HG03060 (cell line): ENCODE results near the gene TMCC1.
"Not testable (repeated sequence)": the region's sequence is repeated elsewhere in the genome, so short reads cannot be mapped to it uniquely, and the experiment has no call there.

Experiments used
- ATAC-seq: cut with Tn5 transposase; IDR thresholded peaks from one replicate; pipeline ENCODE4 v1.9.1; 2021; ENCODE audit warnings: low read depth, moderate number of reproducible peaks; ENCODE audit not compliant: unreplicated experiment

TMCC1 gene

GRCh38 chr3:129657261-129658046, 236.1 kb downstream of the TMCC1 start:
- ATAC-seq: no peak

- no peak for ATAC-seq
Measured at GRCh38 chr3:129656659-129657247, 236.8 kb downstream of the TMCC1 start.

GRCh38 chr3:129655291-129655700, 238.2 kb downstream of the TMCC1 start:
- ATAC-seq: no peak

GRCh38 chr3:129654131-129654530, 239.4 kb downstream of the TMCC1 start:
- no peak for ATAC-seq

GRCh38 chr3:129653019-129653418, 240.5 kb downstream of the TMCC1 start:
- ATAC-seq: no peak

- ATAC-seq: no peak
Measured at GRCh38 chr3:129651435-129652202, 241.9 kb downstream of the TMCC1 start.

- ATAC-seq: no peak
Measured at GRCh38 chr3:129650256-129650872, 243.1 kb downstream of the TMCC1 start.

- ATAC-seq: no peak
Measured at GRCh38 chr3:129648391-129648790, 245.1 kb downstream of the TMCC1 start.

- ATAC-seq: no peak
Measured at GRCh38 chr3:129645286-129645685, 248.2 kb downstream of the TMCC1 start.

- no peak for ATAC-seq
Measured at GRCh38 chr3:129644836-129645235, 248.7 kb downstream of the TMCC1 start.

- ATAC-seq: not testable (repeated sequence)
Measured at GRCh38 chr3:129641567-129642260, 251.8 kb downstream of the TMCC1 start.

- not testable (repeated sequence) for ATAC-seq
Measured at GRCh38 chr3:129640985-129641384, 252.5 kb downstream of the TMCC1 start.

GRCh38 chr3:129638481-129638880, 255.0 kb downstream of the TMCC1 start:
- no peak for ATAC-seq

GRCh38 chr3:129636082-129636481, 257.4 kb downstream of the TMCC1 start:
- ATAC-seq: no peak

- ATAC-seq: no peak
Measured at GRCh38 chr3:129635656-129636055, 257.9 kb downstream of the TMCC1 start.

GRCh38 chr3:129633751-129634481, 259.6 kb downstream of the TMCC1 start:
- no peak for ATAC-seq

GRCh38 chr3:129632977-129633376, 260.5 kb downstream of the TMCC1 start:
- ATAC-seq: no peak

- ATAC-seq: no peak
Measured at GRCh38 chr3:129632556-129632955, 261.0 kb downstream of the TMCC1 start.

GRCh38 chr3:129632056-129632455, 261.5 kb downstream of the TMCC1 start:
- ATAC-seq: no peak

GRCh38 chr3:129629011-129629410, 264.5 kb downstream of the TMCC1 start:
- ATAC-seq: no peak
